LNCAP (cell line): ENCODE measurements around the gene RMRP.
A peak's percentile ranks its signal among the peaks of the same experiment; 100 is the strongest.

Experiments used
- CTCF ChIP-seq: fragments of 450-650 bp; IDR thresholded peaks from 2 replicates; pipeline ENCODE4 v1.5.1; 2017; ENCODE audit warnings: mild to moderate bottlenecking

Gene RMRP

DNA sequence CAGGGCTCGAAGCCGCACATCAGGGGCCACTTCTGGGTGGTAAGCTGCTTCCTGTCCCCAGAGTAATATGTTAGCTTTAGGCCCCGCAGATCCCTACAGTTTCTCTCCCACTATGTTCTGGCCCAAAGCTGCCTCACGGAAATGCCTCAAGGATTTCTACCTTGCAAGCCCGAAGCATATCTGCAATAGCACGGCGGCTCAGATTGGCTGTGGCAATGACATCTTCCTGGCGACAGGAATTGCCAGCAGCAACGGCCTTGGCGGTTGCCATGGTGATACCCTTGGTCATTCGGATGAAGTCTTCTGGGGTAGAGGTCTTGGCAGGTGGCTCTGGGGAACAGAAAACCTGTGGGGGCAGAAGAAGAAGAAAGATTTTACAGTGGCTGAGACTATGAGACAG is 42.2 kb upstream of the RMRP start:
- TF ChIP-seq CTCF = no peak

GRCh38 chr9:35698231-35698630 is 40.4 kb upstream of the RMRP start:
- TF ChIP-seq CTCF = no peak

GRCh38 chr9:35697486-35697885 is 39.7 kb upstream of the RMRP start:
- no peak for TF ChIP-seq CTCF

DNA sequence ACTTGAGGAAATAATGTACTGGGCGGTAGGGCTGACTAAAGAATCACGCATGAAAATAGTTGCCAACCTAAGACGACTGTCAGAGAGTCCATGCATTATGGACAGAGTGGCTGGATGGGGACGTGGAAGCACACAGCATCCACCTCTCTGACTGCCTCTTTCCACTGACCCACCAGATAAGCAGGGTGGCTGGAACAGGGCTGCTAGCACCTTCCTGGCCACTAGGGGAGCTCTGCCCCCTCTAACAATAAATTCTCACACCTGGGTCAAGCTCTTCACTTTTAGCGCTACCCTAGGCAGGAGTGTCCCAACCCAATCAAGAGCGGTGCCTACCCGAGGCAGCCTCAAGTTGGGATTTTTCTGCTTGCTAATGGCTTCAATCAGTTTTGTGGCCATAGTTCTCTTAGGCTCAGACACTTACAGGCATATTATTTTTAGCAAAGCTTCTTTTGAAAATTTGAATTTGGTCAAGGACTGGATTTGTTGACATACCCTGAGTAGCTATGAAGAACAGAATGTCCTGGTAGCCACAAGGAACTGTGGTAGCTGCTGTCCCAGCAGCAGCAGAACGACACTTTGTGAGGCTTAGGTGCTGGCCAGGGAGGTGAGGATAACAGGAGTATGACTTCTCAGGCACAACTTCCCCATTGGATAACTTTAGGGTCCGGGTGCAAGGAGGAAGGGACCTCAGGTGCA is 38.8 kb upstream of the RMRP start:
- TF ChIP-seq CTCF = peak; percentile 95

- no peak for TF ChIP-seq CTCF
Measured at GRCh38 chr9:35695943-35696401, 38.2 kb upstream of the RMRP start.

DNA sequence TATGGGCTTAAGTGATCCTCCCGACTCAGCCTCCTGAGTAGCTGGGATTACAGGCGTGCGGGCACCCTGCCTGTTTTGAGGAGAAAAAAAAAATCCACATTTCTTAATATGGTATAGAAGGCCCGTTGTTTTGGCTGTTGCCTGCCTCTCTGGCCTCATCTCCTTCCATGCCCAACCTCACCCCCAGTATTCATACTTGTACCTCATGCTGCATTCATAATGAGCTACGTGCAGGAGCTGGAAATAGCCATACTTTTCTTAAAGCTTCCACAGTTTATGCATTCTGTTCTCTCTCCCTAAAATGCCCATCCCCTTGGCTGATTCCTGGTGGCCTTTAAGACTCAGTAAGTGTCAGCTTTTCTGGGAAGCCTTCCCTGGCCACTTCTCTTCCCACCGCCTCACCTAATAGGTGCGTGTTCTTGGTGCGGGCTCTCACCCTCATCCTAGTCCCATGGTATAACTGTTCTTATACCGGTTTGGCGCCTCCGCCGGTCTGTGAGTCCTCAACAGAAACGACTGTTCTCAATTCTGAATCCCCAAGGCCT is 34.0 kb upstream of the RMRP start:
- no peak for TF ChIP-seq CTCF

- no peak for TF ChIP-seq CTCF
Measured at GRCh38 chr9:35691334-35691650, 33.5 kb upstream of the RMRP start.
